ENCODE measurements around the gene NAPA. TPM values are rescaled to one million over a fixed set of nuclear protein-coding genes. Genes with fewer than 3 reads are reported as not detected.

The NAPA gene
- total and polyA plus RNA-seq, 10 of the 15 experiments (the other 5 are each of a cell fraction or from before 2014, with no cell fraction given): 8.2 to 193 (median 102) TPM

- TF ChIP-seq MYC (IDR thresholded peaks at IDR 0.05; ENCODE audit: insufficient read depth, insufficient read length, insufficient replicate concordance, low read length, severe bottlenecking): no peak
- no peak for TF ChIP-seq FOXM1 (IDR thresholded peaks at IDR 0.05; ENCODE audit: low read depth, low read length)
- TF ChIP-seq IKZF2 (IDR thresholded peaks at IDR 0.05): no peak
- no peak for TF ChIP-seq RB1 (IDR thresholded peaks at IDR 0.05; ENCODE audit: borderline replicate concordance)
- no peak for TF ChIP-seq YBX1 (IDR thresholded peaks at IDR 0.05)
- TF ChIP-seq YY1 (IDR thresholded peaks at IDR 0.05; ENCODE audit: low read depth, low read length): no peak
- TF ChIP-seq SREBF1 (IDR thresholded peaks at IDR 0.05; ENCODE audit: low read length): no peak
Measured at GRCh38 chr19:47521473-47522180, 6.8 kb upstream of the NAPA start (continued).

- SMC1A ChIA-PET (ENCODE audit: uncharacterized antibody, unreplicated experiment): no interaction called here
- intact Hi-C loops (cut with micrococcal nuclease; ENCODE audit: unreplicated experiment): no loop called here
- CTCF ChIA-PET: interaction anchor here (1.0 to 2.8 kb wide), 3 partner anchors 20 to 178 kb away, joined by 4 to 7 read pairs (median 5); no protein-coding TSS in a partner anchor
- TF ChIP-seq RUNX3 (IDR thresholded peaks at IDR 0.05; ENCODE audit: low read length) (no peak), BHLHE40 (IDR thresholded peaks at IDR 0.05; ENCODE audit: borderline replicate concordance in 1 of 2, low read depth in 2 of 2, low read length in 1 of 2) (no peak), ETV6 (conservative IDR thresholded peaks at IDR 0.05 in 1 of 2, IDR thresholded peaks at IDR 0.05 in 1 of 2; ENCODE audit: borderline replicate concordance in 1 of 2, low read depth in 1 of 2) (no peak), TCF12 (IDR thresholded peaks at IDR 0.05; ENCODE audit: low read depth, low read length) (no peak), HDAC6 (IDR thresholded peaks at IDR 0.05; ENCODE audit: unreplicated experiment) (no peak), E4F1 (IDR thresholded peaks at IDR 0.05; ENCODE audit: borderline replicate concordance, partially characterized antibody) (no peak), EGR1 (IDR thresholded peaks at IDR 0.05; ENCODE audit: borderline replicate concordance in 1 of 2, low read depth in 2 of 2, low read length in 2 of 2) (no peak), FOS (IDR thresholded peaks at IDR 0.05; ENCODE audit: borderline replicate concordance, extremely low read depth, insufficient read length) (no peak), MAX (IDR thresholded peaks at IDR 0.05; ENCODE audit: low read depth, low read length) (no peak), NR2F1 (conservative IDR thresholded peaks at IDR 0.05) (no peak), IRF4 (IDR thresholded peaks at IDR 0.05; ENCODE audit: low read depth, low read length) (no peak), EED (IDR thresholded peaks at IDR 0.05; ENCODE audit: low read depth) (no peak), CBFB (IDR thresholded peaks at IDR 0.05; ENCODE audit: low read depth) (no peak), MEF2B (IDR thresholded peaks at IDR 0.05; ENCODE audit: partially characterized antibody, poor library complexity, severe bottlenecking) (no peak), MYB (IDR thresholded peaks at IDR 0.05; ENCODE audit: borderline replicate concordance, low read depth, low read length) (no peak)
Measured at GRCh38 chr19:47520839-47521238, 6.0 kb upstream of the NAPA start.

More at GRCh38 chr19:47520839-47521238, 6.0 kb upstream of the NAPA start:
- Histone ChIP-seq H3K4me3 (no peak overlapping the region), H4K20me1 (ENCODE audit: control insufficient read depth, insufficient read depth) (no peaks in the 10 kb centered on the region), H3K36me3 (ENCODE audit: control insufficient read depth in 2 of 2, insufficient read depth in 2 of 2, low read length in 1 of 2) (no peaks in the 10 kb centered on the region), H2AFZ (ENCODE audit: control insufficient read depth, low read depth, low read length) (no peak overlapping the region), H3K27me3 (replicated peaks in 1 of 2; ENCODE audit: control insufficient read depth in 2 of 2, insufficient read depth in 2 of 2, low read length in 1 of 2) (no peaks in the 10 kb centered on the region; a peak in 1 of 4 replicates), H3K79me2 (ENCODE audit: control insufficient read depth, insufficient read depth, low read length) (no peaks in the 10 kb centered on the region), H3K9me3 (replicated peaks; ENCODE audit: control insufficient read depth, insufficient read depth, low read length) (no peaks in the 10 kb centered on the region; the same call in 2 of the 3 replicates), H3K9ac (ENCODE audit: control insufficient read depth, insufficient read depth, low read length) (no peak overlapping the region), H3K4me1 (ENCODE audit: control insufficient read depth, insufficient read depth, low read length) (peaks cover 30% of the 10 kb centered on the region), H3K27ac (ENCODE audit: control insufficient read depth, insufficient read depth) (no peak overlapping the region), H3K4me2 (ENCODE audit: control insufficient read depth, insufficient read depth) (no peak overlapping the region)
- FAIRE-seq (no peak), ATAC-seq (no peak), DNase-seq (ENCODE audit: low read depth, low spot score) (no peak)
- in situ Hi-C loops (cut with MboI): no loop called here
- 30% methylated on average over 6 of the region's 6 CpGs for whole genome bisulfite sequencing (ENCODE audit: insufficient coverage, insufficient replicate concordance, low lambda C conversion rate, missing lambda C conversion rate)
- ChIA-PET POLR2A (interaction anchor here (0.5 kb wide), 1 partner anchor 87 kb away, joined by 3 read pairs; no protein-coding TSS in a partner anchor), RAD21 (ENCODE audit: unreplicated experiment) (interaction anchor here (0.6 kb wide), 1 partner anchor 168 kb away, joined by 3 read pairs; no protein-coding TSS in a partner anchor)
- no TSS peak for BruUV-seq (replicated peaks)

Data from GM12878 (cell line).